NCI-H1930 (cell line): ENCODE results near the gene ESF1.

Experiments
- DNase-seq, 2 experiments: peaks; one replicate each; lab custom pipeline; 2025; lab: John Stamatoyannopoulos, UW

The ESF1 gene

DNA sequence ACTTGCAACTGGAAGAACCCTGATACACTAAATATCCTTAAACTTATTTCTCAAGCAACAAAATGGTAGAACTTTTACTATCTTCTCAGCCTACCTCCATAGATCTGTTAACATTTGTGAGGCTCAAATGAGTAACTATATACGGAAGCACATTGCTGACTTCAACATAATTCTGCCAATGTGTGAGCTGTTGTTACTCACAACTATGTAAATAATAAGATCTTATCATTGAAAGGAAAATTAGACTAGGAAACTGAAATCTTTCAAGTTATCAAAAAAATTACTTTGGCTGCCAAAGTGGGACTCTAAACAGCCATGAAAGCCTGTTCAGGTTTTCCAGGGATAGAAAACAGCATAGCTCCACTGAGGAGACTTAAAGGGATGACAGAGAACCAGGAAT is 105.8 kb downstream of the ESF1 start:
- no peak for DNase-seq

GRCh38 chr20:13677241-13677640 is 107.5 kb downstream of the ESF1 start:
- no peak for DNase-seq

DNA sequence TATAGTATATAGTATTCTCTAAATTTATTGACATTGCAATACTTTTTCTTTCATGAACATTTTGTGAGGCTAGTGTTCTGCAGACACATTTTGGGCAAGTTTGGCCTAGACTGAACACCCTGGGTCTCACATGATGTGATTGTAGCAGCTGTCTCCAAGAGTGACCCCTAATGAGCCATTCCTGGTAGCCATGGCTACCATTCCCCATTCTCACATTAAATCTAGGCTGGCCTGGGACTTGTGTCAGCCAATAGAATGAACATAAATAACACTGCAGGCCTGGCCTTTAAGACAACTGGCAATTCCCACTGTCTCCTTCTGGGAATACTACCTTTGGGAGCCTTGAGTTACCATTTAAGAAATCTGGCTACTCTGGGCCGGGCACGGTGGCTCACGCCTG is 108.0 kb downstream of the ESF1 start:
- DNase-seq: no peak

DNA sequence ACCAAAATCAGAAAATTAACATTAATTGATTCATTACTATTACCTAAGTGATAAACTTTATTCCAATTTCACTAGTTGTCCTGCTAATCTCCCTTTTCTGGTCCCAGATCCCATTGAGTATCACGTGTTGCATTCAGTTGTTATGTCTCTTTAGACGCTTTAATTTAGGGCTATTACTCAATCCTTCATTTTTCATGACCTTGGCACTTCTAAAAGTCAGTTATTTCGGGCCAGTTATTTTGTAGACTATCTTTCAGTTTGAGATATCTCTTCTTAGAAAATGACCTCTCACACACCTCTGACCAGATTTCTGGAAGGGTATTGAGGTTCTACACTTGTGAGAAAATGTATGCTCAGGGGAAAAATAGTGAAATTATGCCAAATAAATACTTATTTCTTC is 112.0 kb downstream of the ESF1 start:
- DNase-seq: no peak

- DNase-seq: no peak
Observed at GRCh38 chr20:13671916-13672378, 112.8 kb downstream of the ESF1 start.

DNA sequence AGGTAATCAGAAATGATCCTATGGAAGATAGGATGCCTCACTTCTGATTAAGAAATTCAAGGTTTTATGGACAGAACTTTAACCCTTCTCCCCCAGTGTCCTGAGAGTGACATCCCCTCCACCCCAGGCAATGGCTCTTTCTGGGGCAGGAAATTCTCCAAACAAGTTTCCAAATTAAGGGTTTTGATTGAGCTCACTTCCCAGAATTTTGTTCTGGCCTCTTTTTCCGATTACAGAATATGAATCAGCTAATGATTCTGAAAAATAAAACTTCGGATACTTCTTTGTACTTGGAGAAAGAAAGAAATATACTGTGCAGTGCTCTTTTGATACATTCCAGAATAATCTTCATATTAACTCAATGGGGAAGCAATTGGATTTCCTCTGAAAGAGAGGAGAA is 113.2 kb downstream of the ESF1 start:
- no peak for DNase-seq

DNA sequence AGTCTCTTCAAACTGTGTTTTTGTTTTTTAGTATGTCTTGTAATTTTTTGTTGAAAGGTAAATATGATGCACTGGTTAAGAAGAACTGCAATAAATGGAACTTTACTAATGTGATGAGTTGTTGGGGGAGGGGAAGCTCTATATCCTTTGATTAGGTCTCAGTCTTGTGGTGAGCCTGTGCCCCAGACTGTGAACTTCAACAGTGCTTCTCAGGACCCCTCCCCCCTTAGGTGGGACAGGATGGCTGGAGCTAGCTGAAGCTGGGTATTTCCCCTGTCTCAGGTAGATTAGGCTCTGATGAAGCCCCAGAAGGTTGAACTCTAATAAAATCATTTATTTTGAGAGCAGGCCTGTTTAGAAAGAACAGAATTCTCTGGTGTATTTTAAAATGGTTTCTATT is 114.6 kb downstream of the ESF1 start:
- DNase-seq: no peak

GRCh38 chr20:13665709-13666395 is 118.9 kb downstream of the ESF1 start:
- no peak for DNase-seq
